Thyroid gland (tissue), 4 donors: Measurements from ENCODE around the gene ACAD10. TPM values are rescaled to one million over a fixed set of nuclear protein-coding genes. Genes with fewer than 3 reads are reported as not detected.

Experiments used
- DNase-seq, 2 donors: peaks; one replicate each; pipeline ENCODE4 v3.0.0-alpha.2; 2019
- H3K27ac ChIP-seq, 3 donors: fragments of 200-600 bp; sonication (generic); 1 replicate in 2 of 3; 2 replicates in 1 of 3; pipeline ENCODE4 v1.5.1; 2016 to 2019; ENCODE audit warnings: mild to moderate bottlenecking in 1 of 3, moderate library complexity in 1 of 3
- H3K27me3 ChIP-seq: fragments of 200-600 bp; sonication (generic); one replicate; pipeline ENCODE4 v1.5.1; 2019
- H3K36me3 ChIP-seq, 2 donors: fragments of 200-600 bp; sonication (generic); one replicate each; pipeline ENCODE4 v1.5.1; 2016 to 2019
- H3K4me1 ChIP-seq, 2 donors: fragments of 200-600 bp; sonication (generic); one replicate each; pipeline ENCODE4 v1.5.1; 2017 to 2019
- H3K4me3 ChIP-seq, 3 donors: fragments of 200-600 bp; sonication (generic); replicated peaks in 1 of 3; 1 replicate in 2 of 3; 2 replicates in 1 of 3; pipeline ENCODE4 v1.5.1; 2016; ENCODE audit warnings: mild to moderate bottlenecking in 1 of 3
- H3K9me3 ChIP-seq: fragments of 200-600 bp; sonication (generic); one replicate; pipeline ENCODE4 v1.5.1; 2017
- POLR2A ChIP-seq, 2 donors: fragments of 450-650 bp; IDR thresholded peaks; one replicate each; pipeline ENCODE4 v1.6.1; 2017; ENCODE audit warnings: antibody characterized with exemption in 2 of 2, mild to moderate bottlenecking in 2 of 2, moderate library complexity in 1 of 2
- WGBS, 2 donors: methylation state at CpG; one replicate each; pipeline ENCODE4 v1.1.5; 2017; 5-methylcytosine and 5-hydroxymethylcytosine counted together
- intact Hi-C: fragments of 100-400 bp; cut with DNase I; formaldehyde crosslinking; loops from one replicate; pipeline ENCODE4 v1.15.1; 2023
- total RNA-seq, 4 donors: library from RNA; depleted of rRNA; stranded (reverse); fragments of >200 nt; gene quantifications; one replicate each; pipeline ENCODE4 v1.2.3, GENCODE V29; 2016
- TF ChIP-seq, protein P1 (sequence below), 6 experiments: fragments of 200-600 bp in 3 of 6; fragments of 450-650 bp in 3 of 6; sonication (generic) in 3 of 6; IDR thresholded peaks; one replicate each; pipeline ENCODE4 v1.5.1; 2016 to 2019; ENCODE audit warnings: antibody characterized with exemption in 6 of 6, mild to moderate bottlenecking in 2 of 6, inconsistent platforms in 1 of 6, moderate library complexity in 1 of 6

Gene ACAD10
- total RNA-seq, 4 donors from 2014 or later, result 43.0 to 65.5 (median 52.8) TPM

- intact Hi-C loops, result no loop called here
- no peak overlapping the region for H3K4me3 ChIP-seq
- no peak for TF ChIP-seq POLR2A (IDR thresholded peaks at IDR 0.05)
- TF ChIP-seq, protein P1, sequence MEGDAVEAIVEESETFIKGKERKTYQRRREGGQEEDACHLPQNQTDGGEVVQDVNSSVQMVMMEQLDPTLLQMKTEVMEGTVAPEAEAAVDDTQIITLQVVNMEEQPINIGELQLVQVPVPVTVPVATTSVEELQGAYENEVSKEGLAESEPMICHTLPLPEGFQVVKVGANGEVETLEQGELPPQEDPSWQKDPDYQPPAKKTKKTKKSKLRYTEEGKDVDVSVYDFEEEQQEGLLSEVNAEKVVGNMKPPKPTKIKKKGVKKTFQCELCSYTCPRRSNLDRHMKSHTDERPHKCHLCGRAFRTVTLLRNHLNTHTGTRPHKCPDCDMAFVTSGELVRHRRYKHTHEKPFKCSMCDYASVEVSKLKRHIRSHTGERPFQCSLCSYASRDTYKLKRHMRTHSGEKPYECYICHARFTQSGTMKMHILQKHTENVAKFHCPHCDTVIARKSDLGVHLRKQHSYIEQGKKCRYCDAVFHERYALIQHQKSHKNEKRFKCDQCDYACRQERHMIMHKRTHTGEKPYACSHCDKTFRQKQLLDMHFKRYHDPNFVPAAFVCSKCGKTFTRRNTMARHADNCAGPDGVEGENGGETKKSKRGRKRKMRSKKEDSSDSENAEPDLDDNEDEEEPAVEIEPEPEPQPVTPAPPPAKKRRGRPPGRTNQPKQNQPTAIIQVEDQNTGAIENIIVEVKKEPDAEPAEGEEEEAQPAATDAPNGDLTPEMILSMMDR (IDR thresholded peaks at IDR 0.05), result no peak
- H3K9me3 ChIP-seq, result no peaks in the 10 kb centered on the region
- WGBS, 2 donors, result 91 to 92% methylated on average over 10 of the region's 10 CpGs
- no peak for DNase-seq
- H3K4me1 ChIP-seq, result peaks cover 10 to 23% of the 10 kb centered on the region in 2 donors
- peaks cover 22 to 31% of the 10 kb centered on the region in 2 donors for H3K36me3 ChIP-seq
- H3K27me3 ChIP-seq, result no peaks in the 10 kb centered on the region
- no peak overlapping the region for H3K27ac ChIP-seq
Measured at GRCh38 chr12:111780166-111780565, 94.3 kb downstream of the ACAD10 start.

DNA sequence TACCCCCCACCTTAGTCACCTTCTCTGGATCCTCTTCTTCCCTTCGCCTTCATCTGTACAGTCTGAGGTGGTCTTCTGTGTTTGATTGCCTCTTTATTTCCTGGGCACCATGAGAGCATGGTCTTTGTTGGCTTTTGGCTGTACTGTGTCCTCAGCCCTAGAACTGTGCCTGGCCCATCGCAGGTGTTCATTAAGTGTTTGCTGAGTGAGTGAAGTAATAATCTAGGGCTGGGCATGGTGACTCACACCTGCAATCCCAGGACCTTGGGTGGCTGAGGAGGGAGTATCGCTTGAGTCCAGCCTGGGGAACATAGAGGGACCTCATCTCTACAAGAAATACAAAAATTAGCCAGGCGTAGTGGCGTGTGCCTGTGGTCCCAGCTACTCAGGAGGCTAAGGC is 94.8 kb downstream of the ACAD10 start:
- H3K4me1 ChIP-seq, result peaks cover 9 to 18% of the 10 kb centered on the region in 2 donors
- H3K9me3 ChIP-seq, result no peaks in the 10 kb centered on the region
- no peak for DNase-seq
- H3K27ac ChIP-seq, result no peak overlapping the region
- WGBS, 2 donors, result 94 to 96% methylated on average over 5 of the region's 5 CpGs
- intact Hi-C loops, result no loop called here
- peaks cover 27 to 34% of the 10 kb centered on the region in 2 donors for H3K36me3 ChIP-seq
- H3K4me3 ChIP-seq, result no peak overlapping the region
- H3K27me3 ChIP-seq, result no peaks in the 10 kb centered on the region
- TF ChIP-seq, protein P1 (IDR thresholded peaks at IDR 0.05), result no peak
- no peak for TF ChIP-seq POLR2A (IDR thresholded peaks at IDR 0.05)

DNA sequence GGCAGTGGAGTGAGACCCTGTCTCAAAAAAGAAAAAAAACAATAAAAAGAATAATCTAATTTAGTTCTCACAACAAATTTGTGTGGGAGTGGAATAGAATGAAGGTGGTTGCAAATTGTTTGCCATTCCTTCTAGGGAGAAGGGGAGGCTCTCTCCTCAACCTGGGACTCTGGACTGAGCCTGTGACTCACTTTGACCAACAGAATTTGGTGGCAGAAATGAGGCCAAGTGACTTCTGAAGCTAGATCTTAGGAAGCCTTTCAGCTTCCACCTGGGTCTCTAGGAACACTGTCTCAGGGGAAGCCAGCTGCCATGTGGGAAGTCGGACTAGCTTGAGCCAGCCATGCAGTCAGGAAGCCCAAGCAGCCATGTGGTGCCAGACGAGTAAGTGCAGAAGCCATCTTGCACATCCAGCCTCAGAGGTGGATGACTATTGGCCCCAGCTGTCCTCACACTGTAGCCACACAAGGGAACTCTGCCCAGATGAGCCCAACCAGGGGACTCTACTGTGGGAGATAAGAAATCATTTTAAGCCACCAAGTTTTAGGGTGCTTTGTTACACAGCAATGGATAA is 95.3 kb downstream of the ACAD10 start:
- 83 to 100% methylated on average over 1 to 2 of the region's 2 CpGs for WGBS, 2 donors
- H3K36me3 ChIP-seq, result peaks cover 27 to 34% of the 10 kb centered on the region in 2 donors
- peaks cover 4 to 13% of the 10 kb centered on the region in 2 donors for H3K4me1 ChIP-seq
- no peak overlapping the region for H3K4me3 ChIP-seq
- TF ChIP-seq, protein P1 (IDR thresholded peaks at IDR 0.05), result no peak
- no peak for TF ChIP-seq POLR2A (IDR thresholded peaks at IDR 0.05)
- H3K27me3 ChIP-seq, result no peaks in the 10 kb centered on the region
- no peak overlapping the region for H3K27ac ChIP-seq
- DNase-seq, result no peak
- no peaks in the 10 kb centered on the region for H3K9me3 ChIP-seq
- intact Hi-C loops, result no loop called here

DNA sequence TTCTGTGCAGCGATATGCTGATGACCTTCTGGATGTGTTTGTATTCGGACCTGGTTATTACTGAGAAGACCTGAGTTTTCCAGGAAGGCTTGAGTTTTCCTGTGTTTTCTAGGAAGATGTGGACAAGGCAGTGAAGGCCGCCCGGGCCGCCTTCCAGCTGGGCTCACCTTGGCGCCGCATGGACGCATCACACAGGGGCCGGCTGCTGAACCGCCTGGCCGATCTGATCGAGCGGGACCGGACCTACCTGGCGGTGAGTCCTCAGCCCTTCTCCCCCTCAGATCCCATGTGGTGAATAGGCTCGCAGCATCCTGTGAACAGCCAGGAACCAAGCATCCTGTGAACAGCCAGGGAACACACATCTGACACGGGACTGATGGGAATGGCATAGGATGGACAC is 97.2 kb downstream of the ACAD10 start:
- no peak for DNase-seq
- 93 to 96% methylated on average over 14 to 15 of the region's 17 CpGs for WGBS, 2 donors
- no peak overlapping the region for H3K27ac ChIP-seq
- no peak overlapping the region for H3K4me3 ChIP-seq
- intact Hi-C loops, result no loop called here
- TF ChIP-seq POLR2A (IDR thresholded peaks at IDR 0.05), result no peak
- TF ChIP-seq, protein P1 (IDR thresholded peaks at IDR 0.05), result no peak
- no peaks in the 10 kb centered on the region for H3K9me3 ChIP-seq
- no peaks in the 10 kb centered on the region for H3K4me1 ChIP-seq
- H3K36me3 ChIP-seq, result peaks cover 27 to 34% of the 10 kb centered on the region in 2 donors
- no peaks in the 10 kb centered on the region for H3K27me3 ChIP-seq

DNA sequence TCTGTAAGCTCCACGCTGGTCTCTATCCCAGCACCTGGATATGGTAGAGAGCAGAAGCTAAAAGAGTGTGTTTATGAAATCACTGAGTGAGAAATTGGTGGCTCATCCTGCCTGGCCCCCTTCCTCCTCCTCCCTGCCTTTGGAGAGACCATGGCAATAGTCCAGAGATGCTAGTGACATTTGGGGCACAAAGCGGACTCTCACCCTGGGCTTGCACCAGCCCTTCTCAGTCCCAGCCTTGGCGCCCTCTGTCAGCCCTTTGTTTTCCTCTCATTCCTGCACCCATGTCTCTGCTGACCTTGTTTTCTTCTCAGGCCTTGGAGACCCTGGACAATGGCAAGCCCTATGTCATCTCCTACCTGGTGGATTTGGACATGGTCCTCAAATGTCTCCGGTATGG is 99.1 kb downstream of the ACAD10 start:
- peaks cover 32 to 40% of the 10 kb centered on the region in 2 donors for H3K36me3 ChIP-seq
- H3K4me1 ChIP-seq, result no peaks in the 10 kb centered on the region
- no peaks in the 10 kb centered on the region for H3K9me3 ChIP-seq
- intact Hi-C loops, result no loop called here
- 97 to 100% methylated on average over 4 of the region's 4 CpGs for WGBS, 2 donors
- TF ChIP-seq, protein P1 (IDR thresholded peaks at IDR 0.05), result no peak
- no peak for TF ChIP-seq POLR2A (IDR thresholded peaks at IDR 0.05)
- no peak overlapping the region for H3K4me3 ChIP-seq
- DNase-seq, result no peak
- no peaks in the 10 kb centered on the region for H3K27me3 ChIP-seq
- no peak overlapping the region for H3K27ac ChIP-seq
